HepG2 (cell line): ENCODE measurements around the gene VTN. TPM values are rescaled to one million over a fixed set of nuclear protein-coding genes. Genes with fewer than 3 reads are reported as not detected.
A peak's percentile ranks its signal among the peaks of the same experiment; 100 is the strongest.

Experiments
- BRD4 ChIP-seq: sonication (generic); formaldehyde crosslinking; IDR thresholded peaks from 2 replicates; pipeline ENCODE4 v1.4.0; 2020; ENCODE audit warnings: missing genetic modification reagents
- KMT2A ChIP-seq: sonication (generic); formaldehyde crosslinking; IDR thresholded peaks from 2 replicates; pipeline ENCODE4 v1.4.0; 2020; ENCODE audit warnings: missing genetic modification reagents
- SIX1 ChIP-seq: sonication (generic); formaldehyde crosslinking; IDR thresholded peaks from 2 replicates; pipeline ENCODE4 v1.4.0; 2020; ENCODE audit warnings: missing genetic modification reagents, borderline replicate concordance
- U2AF1 ChIP-seq: fragments of 200-400 bp; formaldehyde crosslinking; optimal IDR thresholded peaks from 2 replicates; pipeline ENCODE3; 2017; ENCODE audit warnings: mild to moderate bottlenecking, low read depth, low read length
- ZMYM2 ChIP-seq: sonication (generic); formaldehyde crosslinking; IDR thresholded peaks from 2 replicates; pipeline ENCODE4 v1.8.0; 2022; ENCODE audit warnings: mild to moderate bottlenecking, missing genetic modification reagents
- ZNF331 ChIP-seq: sonication (generic); formaldehyde crosslinking; IDR thresholded peaks from 2 replicates; pipeline ENCODE4 v1.4.0; 2020; ENCODE audit warnings: missing genetic modification reagents
- ZNF34 ChIP-seq: sonication (generic); formaldehyde crosslinking; IDR thresholded peaks from 2 replicates; pipeline ENCODE4 v1.4.0; 2020; ENCODE audit warnings: mild to moderate bottlenecking, missing genetic modification reagents, borderline replicate concordance
- ZNF432 ChIP-seq: sonication (generic); formaldehyde crosslinking; IDR thresholded peaks from 2 replicates; pipeline ENCODE4 v1.5.0; 2020; ENCODE audit warnings: missing genetic modification reagents, mild to moderate bottlenecking, borderline replicate concordance
- ZNF572 ChIP-seq: sonication (generic); formaldehyde crosslinking; IDR thresholded peaks from 2 replicates; pipeline ENCODE4 v1.5.1; 2020; ENCODE audit warnings: mild to moderate bottlenecking, missing genetic modification reagents
- ZSCAN31 ChIP-seq: sonication (generic); formaldehyde crosslinking; IDR thresholded peaks from 2 replicates; pipeline ENCODE4 v1.5.0; 2020; ENCODE audit warnings: low read depth, mild to moderate bottlenecking, missing genetic modification reagents
- polyA plus RNA-seq, 8 experiments: library from polyadenylated mRNA; depleted of rRNA in 3 of 8; stranded (reverse) in 7 of 8; unstranded in 1 of 8; fragments of >200 nt; fragmentation: Illumina TruSeq in 4 of 8; extraction: Trizol in 4 of 8; gene quantifications; 2 replicates each; pipeline versions ENCODE4 v1.2.1 to v1.2.3, GENCODE V29; 2011 to 2016; ENCODE audit warnings: low read depth in 4 of 8, missing spikeins in 1 of 8, mixed read lengths in 1 of 8; ENCODE audit not compliant: insufficient read depth in 1 of 8
- total RNA-seq, 5 experiments: library from RNA; depleted of rRNA; stranded (reverse); fragments of >200 nt; fragmentation: Illumina TruSeq; extraction: Trizol; gene quantifications; 2 replicates each; pipeline ENCODE4 v1.2.3, GENCODE V29; 2016; ENCODE audit warnings: low read depth in 1 of 5
- TF ChIP-seq, protein P1 (sequence below): fragments of 450-650 bp; IDR thresholded peaks from 2 replicates; pipeline ENCODE4 v1.6.1; 2016
- TF ChIP-seq, protein P2 (sequence below): sonication (generic); formaldehyde crosslinking; IDR thresholded peaks from 2 replicates; pipeline ENCODE4 v1.4.0; 2020; ENCODE audit warnings: missing genetic modification reagents, borderline replicate concordance
- TF ChIP-seq, protein P3 (sequence below): sonication (generic); formaldehyde crosslinking; IDR thresholded peaks from 2 replicates; pipeline ENCODE4 v1.5.0; 2020; ENCODE audit warnings: missing genetic modification reagents
- TF ChIP-seq, protein P4 (sequence below): sonication (generic); formaldehyde crosslinking; IDR thresholded peaks from 2 replicates; pipeline ENCODE4 v1.5.1; 2020; ENCODE audit warnings: missing genetic modification reagents, mild to moderate bottlenecking, borderline replicate concordance
- TF ChIP-seq, protein P5 (sequence below): sonication (generic); formaldehyde crosslinking; conservative IDR thresholded peaks from 2 replicates; pipeline ENCODE4 v1.4.0; 2020; ENCODE audit warnings: missing genetic modification reagents
- TF ChIP-seq, protein P6 (sequence below): IDR thresholded peaks from 2 replicates; pipeline ENCODE4 v1.6.1; 2016; ENCODE audit warnings: missing genetic modification reagents, missing compliant biosample characterization

VTN gene
- total and polyA plus RNA-seq, 2 of the 13 experiments (the other 11 are each of a cell fraction or from before 2014, with no cell fraction given): 108 to 131 TPM

DNA sequence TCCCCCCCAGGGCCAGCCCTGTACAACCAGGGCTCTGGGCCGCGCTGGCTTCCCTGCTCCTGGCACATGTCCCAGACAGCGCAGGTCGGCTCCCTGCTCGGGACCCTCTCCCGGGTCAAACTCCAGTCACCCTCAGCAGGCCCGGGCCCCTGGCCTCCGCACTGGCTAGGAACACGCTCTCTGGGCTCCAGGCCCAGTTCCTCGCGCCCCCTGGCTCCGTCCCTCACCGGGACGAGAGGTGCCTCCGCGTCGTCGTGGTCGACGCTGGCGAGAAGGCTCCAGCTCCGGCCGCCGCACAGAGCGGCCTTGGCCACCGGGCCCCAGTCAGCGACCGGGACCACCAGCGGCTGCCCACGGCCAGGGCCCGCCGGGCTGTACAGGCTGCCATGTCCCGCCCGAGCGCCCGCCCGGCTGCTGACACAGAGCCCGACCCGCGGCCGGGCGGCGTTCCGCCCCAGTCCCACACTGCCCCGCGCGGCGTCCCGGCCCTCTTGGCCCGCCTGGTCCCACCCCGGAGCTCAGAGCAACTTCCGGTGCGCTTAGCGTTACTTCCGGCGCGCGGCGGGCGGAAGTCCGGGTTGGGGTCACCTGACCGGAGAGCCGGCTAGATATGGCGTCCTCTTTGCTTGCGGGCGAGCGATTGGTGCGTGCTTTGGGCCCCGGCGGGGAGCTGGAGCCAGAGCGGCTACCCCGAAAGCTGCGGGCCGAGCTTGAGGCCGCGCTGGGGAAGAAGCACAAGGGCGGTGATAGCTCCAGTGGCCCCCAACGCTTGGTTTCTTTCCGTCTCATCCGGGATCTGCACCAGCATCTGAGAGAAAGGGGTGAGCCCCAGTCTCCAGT lies 12.8 kb downstream of the VTN start, which contains the start of gene POLDIP2 (continued):
- TF ChIP-seq, protein P1, sequence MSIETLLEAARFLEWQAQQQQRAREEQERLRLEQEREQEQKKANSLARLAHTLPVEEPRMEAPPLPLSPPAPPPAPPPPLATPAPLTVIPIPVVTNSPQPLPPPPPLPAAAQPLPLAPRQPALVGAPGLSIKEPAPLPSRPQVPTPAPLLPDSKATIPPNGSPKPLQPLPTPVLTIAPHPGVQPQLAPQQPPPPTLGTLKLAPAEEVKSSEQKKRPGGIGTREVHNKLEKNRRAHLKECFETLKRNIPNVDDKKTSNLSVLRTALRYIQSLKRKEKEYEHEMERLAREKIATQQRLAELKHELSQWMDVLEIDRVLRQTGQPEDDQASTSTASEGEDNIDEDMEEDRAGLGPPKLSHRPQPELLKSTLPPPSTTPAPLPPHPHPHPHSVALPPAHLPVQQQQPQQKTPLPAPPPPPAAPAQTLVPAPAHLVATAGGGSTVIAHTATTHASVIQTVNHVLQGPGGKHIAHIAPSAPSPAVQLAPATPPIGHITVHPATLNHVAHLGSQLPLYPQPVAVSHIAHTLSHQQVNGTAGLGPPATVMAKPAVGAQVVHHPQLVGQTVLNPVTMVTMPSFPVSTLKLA: no peak
- TF ChIP-seq, protein P2, sequence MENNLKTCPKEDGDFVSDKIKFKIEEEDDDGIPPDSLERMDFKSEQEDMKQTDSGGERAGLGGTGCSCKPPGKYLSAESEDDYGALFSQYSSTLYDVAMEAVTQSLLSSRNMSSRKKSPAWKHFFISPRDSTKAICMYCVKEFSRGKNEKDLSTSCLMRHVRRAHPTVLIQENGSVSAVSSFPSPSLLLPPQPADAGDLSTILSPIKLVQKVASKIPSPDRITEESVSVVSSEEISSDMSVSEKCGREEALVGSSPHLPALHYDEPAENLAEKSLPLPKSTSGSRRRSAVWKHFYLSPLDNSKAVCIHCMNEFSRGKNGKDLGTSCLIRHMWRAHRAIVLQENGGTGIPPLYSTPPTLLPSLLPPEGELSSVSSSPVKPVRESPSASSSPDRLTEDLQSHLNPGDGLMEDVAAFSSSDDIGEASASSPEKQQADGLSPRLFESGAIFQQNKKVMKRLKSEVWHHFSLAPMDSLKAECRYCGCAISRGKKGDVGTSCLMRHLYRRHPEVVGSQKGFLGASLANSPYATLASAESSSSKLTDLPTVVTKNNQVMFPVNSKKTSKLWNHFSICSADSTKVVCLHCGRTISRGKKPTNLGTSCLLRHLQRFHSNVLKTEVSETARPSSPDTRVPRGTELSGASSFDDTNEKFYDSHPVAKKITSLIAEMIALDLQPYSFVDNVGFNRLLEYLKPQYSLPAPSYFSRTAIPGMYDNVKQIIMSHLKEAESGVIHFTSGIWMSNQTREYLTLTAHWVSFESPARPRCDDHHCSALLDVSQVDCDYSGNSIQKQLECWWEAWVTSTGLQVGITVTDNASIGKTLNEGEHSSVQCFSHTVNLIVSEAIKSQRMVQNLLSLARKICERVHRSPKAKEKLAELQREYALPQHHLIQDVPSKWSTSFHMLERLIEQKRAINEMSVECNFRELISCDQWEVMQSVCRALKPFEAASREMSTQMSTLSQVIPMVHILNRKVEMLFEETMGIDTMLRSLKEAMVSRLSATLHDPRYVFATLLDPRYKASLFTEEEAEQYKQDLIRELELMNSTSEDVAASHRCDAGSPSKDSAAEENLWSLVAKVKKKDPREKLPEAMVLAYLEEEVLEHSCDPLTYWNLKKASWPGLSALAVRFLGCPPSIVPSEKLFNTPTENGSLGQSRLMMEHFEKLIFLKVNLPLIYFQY (CRISPR knock-in tag): peak; percentile 78; the same call in 1 of the 2 replicates
- TF ChIP-seq U2AF1: no peak
- peak; percentile 3 for TF ChIP-seq BRD4 (CRISPR knock-in tag)
- TF ChIP-seq KMT2A (CRISPR knock-in tag): peak; percentile 91
- 0 out of 2 replicates have a peak, but pooled peaks have one; percentile 28 for TF ChIP-seq ZNF34 (CRISPR knock-in tag)
- TF ChIP-seq, protein P3, sequence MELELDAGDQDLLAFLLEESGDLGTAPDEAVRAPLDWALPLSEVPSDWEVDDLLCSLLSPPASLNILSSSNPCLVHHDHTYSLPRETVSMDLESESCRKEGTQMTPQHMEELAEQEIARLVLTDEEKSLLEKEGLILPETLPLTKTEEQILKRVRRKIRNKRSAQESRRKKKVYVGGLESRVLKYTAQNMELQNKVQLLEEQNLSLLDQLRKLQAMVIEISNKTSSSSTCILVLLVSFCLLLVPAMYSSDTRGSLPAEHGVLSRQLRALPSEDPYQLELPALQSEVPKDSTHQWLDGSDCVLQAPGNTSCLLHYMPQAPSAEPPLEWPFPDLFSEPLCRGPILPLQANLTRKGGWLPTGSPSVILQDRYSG: no peak
- TF ChIP-seq SIX1 (CRISPR knock-in tag): no peak
- TF ChIP-seq, protein P4, sequence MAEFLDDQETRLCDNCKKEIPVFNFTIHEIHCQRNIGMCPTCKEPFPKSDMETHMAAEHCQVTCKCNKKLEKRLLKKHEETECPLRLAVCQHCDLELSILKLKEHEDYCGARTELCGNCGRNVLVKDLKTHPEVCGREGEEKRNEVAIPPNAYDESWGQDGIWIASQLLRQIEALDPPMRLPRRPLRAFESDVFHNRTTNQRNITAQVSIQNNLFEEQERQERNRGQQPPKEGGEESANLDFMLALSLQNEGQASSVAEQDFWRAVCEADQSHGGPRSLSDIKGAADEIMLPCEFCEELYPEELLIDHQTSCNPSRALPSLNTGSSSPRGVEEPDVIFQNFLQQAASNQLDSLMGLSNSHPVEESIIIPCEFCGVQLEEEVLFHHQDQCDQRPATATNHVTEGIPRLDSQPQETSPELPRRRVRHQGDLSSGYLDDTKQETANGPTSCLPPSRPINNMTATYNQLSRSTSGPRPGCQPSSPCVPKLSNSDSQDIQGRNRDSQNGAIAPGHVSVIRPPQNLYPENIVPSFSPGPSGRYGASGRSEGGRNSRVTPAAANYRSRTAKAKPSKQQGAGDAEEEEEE: no peak
- TF ChIP-seq ZNF432 (CRISPR knock-in tag): no peak
- TF ChIP-seq ZMYM2 (CRISPR knock-in tag): no peak
- TF ChIP-seq ZSCAN31 (CRISPR knock-in tag): peak; percentile 87
- TF ChIP-seq ZNF572 (CRISPR knock-in tag): 0 out of 2 replicates have a peak, but pooled peaks have one; percentile 30
- TF ChIP-seq, protein P5, sequence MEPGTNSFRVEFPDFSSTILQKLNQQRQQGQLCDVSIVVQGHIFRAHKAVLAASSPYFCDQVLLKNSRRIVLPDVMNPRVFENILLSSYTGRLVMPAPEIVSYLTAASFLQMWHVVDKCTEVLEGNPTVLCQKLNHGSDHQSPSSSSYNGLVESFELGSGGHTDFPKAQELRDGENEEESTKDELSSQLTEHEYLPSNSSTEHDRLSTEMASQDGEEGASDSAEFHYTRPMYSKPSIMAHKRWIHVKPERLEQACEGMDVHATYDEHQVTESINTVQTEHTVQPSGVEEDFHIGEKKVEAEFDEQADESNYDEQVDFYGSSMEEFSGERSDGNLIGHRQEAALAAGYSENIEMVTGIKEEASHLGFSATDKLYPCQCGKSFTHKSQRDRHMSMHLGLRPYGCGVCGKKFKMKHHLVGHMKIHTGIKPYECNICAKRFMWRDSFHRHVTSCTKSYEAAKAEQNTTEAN (CRISPR knock-in tag): peak; percentile 25; the same call in 1 of the 2 replicates
- TF ChIP-seq, protein P6, sequence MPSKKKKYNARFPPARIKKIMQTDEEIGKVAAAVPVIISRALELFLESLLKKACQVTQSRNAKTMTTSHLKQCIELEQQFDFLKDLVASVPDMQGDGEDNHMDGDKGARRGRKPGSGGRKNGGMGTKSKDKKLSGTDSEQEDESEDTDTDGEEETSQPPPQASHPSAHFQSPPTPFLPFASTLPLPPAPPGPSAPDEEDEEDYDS (CRISPR knock-in tag): peak; percentile 68
- peak; percentile 85 for TF ChIP-seq ZNF331
